GM23338 (cell line): ENCODE results near the gene MEX3B. TPM values are rescaled to one million over a fixed set of nuclear protein-coding genes. Genes with fewer than 3 reads are reported as not detected.

Source experiments
- ATAC-seq: fragments of 200-7000 bp; cut with Tn5 transposase; 3 replicates; pipeline ENCODE4 v1.9.1; 2020
- DNase-seq: peaks from one replicate; pipeline ENCODE4 v3.0.0-alpha.2; 2015; ENCODE audit warnings: low spot score
- H2AFZ ChIP-seq: fragments of 200-600 bp; sonication (generic); 2 replicates; pipeline ENCODE4 v1.8.0; 2016; ENCODE audit warnings: antibody characterized with exemption, mild to moderate bottlenecking, moderate library complexity
- H3F3A ChIP-seq: fragments of 200-600 bp; sonication (generic); replicated peaks from 2 replicates; pipeline ENCODE4 v1.8.0; 2017; ENCODE audit warnings: antibody characterized with exemption, mixed run types, low read depth
- H3K27ac ChIP-seq: fragments of 200-600 bp; sonication (generic); 2 replicates; pipeline ENCODE4 v1.6.1; 2016; ENCODE audit warnings: low read depth
- H3K27me3 ChIP-seq: fragments of 200-600 bp; sonication (generic); 2 replicates; pipeline ENCODE4 v1.8.0; 2016; ENCODE audit warnings: mild to moderate bottlenecking, mixed run types, moderate library complexity; ENCODE audit not compliant: insufficient read depth
- H3K36me3 ChIP-seq: fragments of 200-600 bp; sonication (generic); 2 replicates; pipeline ENCODE4 v1.8.0; 2016; ENCODE audit warnings: mild to moderate bottlenecking; ENCODE audit not compliant: insufficient read depth
- H3K4me1 ChIP-seq: fragments of 200-600 bp; sonication (generic); 2 replicates; pipeline ENCODE4 v1.8.0; 2016; ENCODE audit warnings: mild to moderate bottlenecking, moderate library complexity; ENCODE audit not compliant: insufficient read depth
- H3K4me2 ChIP-seq: fragments of 200-600 bp; sonication (generic); 2 replicates; pipeline ENCODE4 v1.7.1; 2017; ENCODE audit warnings: mixed run types
- H3K4me3 ChIP-seq: fragments of 200-600 bp; sonication (generic); 2 replicates; pipeline ENCODE4 v1.6.1; 2016; ENCODE audit warnings: mixed run types
- H3K79me2 ChIP-seq: fragments of 200-600 bp; sonication (generic); replicated peaks from 2 replicates; pipeline ENCODE4 v1.8.0; 2017; ENCODE audit warnings: mild to moderate bottlenecking; ENCODE audit not compliant: insufficient read depth
- H3K9me2 ChIP-seq: fragments of 200-600 bp; sonication (generic); 2 replicates; pipeline ENCODE4 v1.8.0; 2017; ENCODE audit not compliant: insufficient read depth
- H4K20me1 ChIP-seq: fragments of 200-600 bp; sonication (generic); replicated peaks from 2 replicates; pipeline ENCODE4 v1.8.0; 2017; ENCODE audit warnings: mild to moderate bottlenecking; ENCODE audit not compliant: insufficient read depth
- H3K27ac Mint-ChIP-seq: 2 replicates; pipeline ENCODE4 v1.8.0; 2020; ENCODE audit warnings: inconsistent platforms, mild to moderate bottlenecking, moderate library complexity, mixed read lengths
- H3K27me3 Mint-ChIP-seq: 3 replicates; pipeline ENCODE4 v1.8.0; 2022; ENCODE audit warnings: low read depth, mild to moderate bottlenecking, moderate library complexity, mixed read lengths, inconsistent platforms; ENCODE audit not compliant: insufficient read depth, poor library complexity
- H3K36me3 Mint-ChIP-seq: 3 replicates; pipeline ENCODE4 v1.8.0; 2021; ENCODE audit warnings: low read depth, mild to moderate bottlenecking, inconsistent platforms, moderate library complexity, mixed read lengths
- H3K4me1 Mint-ChIP-seq: 3 replicates; pipeline ENCODE4 v1.8.0; 2020; ENCODE audit warnings: mild to moderate bottlenecking, inconsistent platforms, mixed read lengths
- H3K4me3 Mint-ChIP-seq: 3 replicates; pipeline ENCODE4 v1.8.0; 2021; ENCODE audit warnings: moderate library complexity, mild to moderate bottlenecking, inconsistent platforms, mixed read lengths
- H3K9me3 Mint-ChIP-seq: 3 replicates; pipeline ENCODE4 v1.8.0; 2020; ENCODE audit warnings: moderate library complexity, mild to moderate bottlenecking, inconsistent platforms, mixed read lengths
- CREB1 ChIP-seq: fragments of 250-450 bp; sonication (Bioruptor Pico); IDR thresholded peaks from 2 replicates; pipeline ENCODE4 v1.5.0; 2020; ENCODE audit warnings: low read depth, mild to moderate bottlenecking, moderate library complexity
- CTCF ChIP-seq, 2 experiments: fragments of 200-600 bp in 1 of 2; sonication (generic) in 1 of 2; conservative IDR thresholded peaks; 2 replicates each; pipeline versions ENCODE4 v1.5.1 to v1.6.1; 2016 to 2017; ENCODE audit warnings: antibody characterized with exemption in 2 of 2, low read depth in 2 of 2, mild to moderate bottlenecking in 2 of 2, moderate library complexity in 1 of 2
- EZH2 ChIP-seq: fragments of 200-600 bp; sonication (generic); IDR thresholded peaks from one replicate; pipeline ENCODE4 v1.8.0; 2017; ENCODE audit warnings: antibody characterized with exemption, mild to moderate bottlenecking, low read depth; ENCODE audit not compliant: unreplicated experiment
- NANOG ChIP-seq: IDR thresholded peaks from 2 replicates; pipeline ENCODE4 v1.6.1; 2016; ENCODE audit warnings: antibody characterized with exemption, borderline replicate concordance
- POLR2AphosphoS5 ChIP-seq: IDR thresholded peaks from 2 replicates; pipeline ENCODE4 v1.6.1; 2016; ENCODE audit warnings: antibody characterized with exemption, low read depth
- REST ChIP-seq: IDR thresholded peaks from one replicate; pipeline ENCODE4 v1.6.1; 2018; ENCODE audit warnings: antibody characterized with exemption; ENCODE audit not compliant: unreplicated experiment
- ZNF114 ChIP-seq: fragments of 250-450 bp; sonication (Bioruptor Pico); IDR thresholded peaks from 2 replicates; pipeline ENCODE4 v1.5.0; 2020; ENCODE audit warnings: mild to moderate bottlenecking, moderate library complexity
- polyA plus RNA-seq: library from polyadenylated mRNA; unstranded; fragments of >200 nt; fragmentation: Nextera tagmentation; extraction: Ambion mirVana; gene quantifications from 2 replicates; pipeline ENCODE4 v1.2.1, GENCODE V29; 2016
- total RNA-seq: library from RNA; depleted of rRNA; stranded (reverse); fragments of >200 nt; shearing (Covaris generic); gene quantifications from 2 replicates; pipeline ENCODE4 v1.2.3, GENCODE V29; 2014
- TF ChIP-seq, protein P1 (sequence below): fragments of 250-450 bp; sonication (Bioruptor Pico); IDR thresholded peaks from 2 replicates; pipeline ENCODE4 v1.5.0; 2020; ENCODE audit warnings: mild to moderate bottlenecking, moderate library complexity
- TF ChIP-seq, protein P2 (sequence below): IDR thresholded peaks from 2 replicates; pipeline ENCODE4 v1.6.1; 2016; ENCODE audit warnings: antibody characterized with exemption

MEX3B gene
- total and polyA plus RNA-seq, 2 experiments from 2014 or later = 5.3 to 15.7 TPM

GRCh38 chr15:82020625-82021394 is 25.0 kb downstream of the MEX3B start (continued):
- TF ChIP-seq, protein P1, sequence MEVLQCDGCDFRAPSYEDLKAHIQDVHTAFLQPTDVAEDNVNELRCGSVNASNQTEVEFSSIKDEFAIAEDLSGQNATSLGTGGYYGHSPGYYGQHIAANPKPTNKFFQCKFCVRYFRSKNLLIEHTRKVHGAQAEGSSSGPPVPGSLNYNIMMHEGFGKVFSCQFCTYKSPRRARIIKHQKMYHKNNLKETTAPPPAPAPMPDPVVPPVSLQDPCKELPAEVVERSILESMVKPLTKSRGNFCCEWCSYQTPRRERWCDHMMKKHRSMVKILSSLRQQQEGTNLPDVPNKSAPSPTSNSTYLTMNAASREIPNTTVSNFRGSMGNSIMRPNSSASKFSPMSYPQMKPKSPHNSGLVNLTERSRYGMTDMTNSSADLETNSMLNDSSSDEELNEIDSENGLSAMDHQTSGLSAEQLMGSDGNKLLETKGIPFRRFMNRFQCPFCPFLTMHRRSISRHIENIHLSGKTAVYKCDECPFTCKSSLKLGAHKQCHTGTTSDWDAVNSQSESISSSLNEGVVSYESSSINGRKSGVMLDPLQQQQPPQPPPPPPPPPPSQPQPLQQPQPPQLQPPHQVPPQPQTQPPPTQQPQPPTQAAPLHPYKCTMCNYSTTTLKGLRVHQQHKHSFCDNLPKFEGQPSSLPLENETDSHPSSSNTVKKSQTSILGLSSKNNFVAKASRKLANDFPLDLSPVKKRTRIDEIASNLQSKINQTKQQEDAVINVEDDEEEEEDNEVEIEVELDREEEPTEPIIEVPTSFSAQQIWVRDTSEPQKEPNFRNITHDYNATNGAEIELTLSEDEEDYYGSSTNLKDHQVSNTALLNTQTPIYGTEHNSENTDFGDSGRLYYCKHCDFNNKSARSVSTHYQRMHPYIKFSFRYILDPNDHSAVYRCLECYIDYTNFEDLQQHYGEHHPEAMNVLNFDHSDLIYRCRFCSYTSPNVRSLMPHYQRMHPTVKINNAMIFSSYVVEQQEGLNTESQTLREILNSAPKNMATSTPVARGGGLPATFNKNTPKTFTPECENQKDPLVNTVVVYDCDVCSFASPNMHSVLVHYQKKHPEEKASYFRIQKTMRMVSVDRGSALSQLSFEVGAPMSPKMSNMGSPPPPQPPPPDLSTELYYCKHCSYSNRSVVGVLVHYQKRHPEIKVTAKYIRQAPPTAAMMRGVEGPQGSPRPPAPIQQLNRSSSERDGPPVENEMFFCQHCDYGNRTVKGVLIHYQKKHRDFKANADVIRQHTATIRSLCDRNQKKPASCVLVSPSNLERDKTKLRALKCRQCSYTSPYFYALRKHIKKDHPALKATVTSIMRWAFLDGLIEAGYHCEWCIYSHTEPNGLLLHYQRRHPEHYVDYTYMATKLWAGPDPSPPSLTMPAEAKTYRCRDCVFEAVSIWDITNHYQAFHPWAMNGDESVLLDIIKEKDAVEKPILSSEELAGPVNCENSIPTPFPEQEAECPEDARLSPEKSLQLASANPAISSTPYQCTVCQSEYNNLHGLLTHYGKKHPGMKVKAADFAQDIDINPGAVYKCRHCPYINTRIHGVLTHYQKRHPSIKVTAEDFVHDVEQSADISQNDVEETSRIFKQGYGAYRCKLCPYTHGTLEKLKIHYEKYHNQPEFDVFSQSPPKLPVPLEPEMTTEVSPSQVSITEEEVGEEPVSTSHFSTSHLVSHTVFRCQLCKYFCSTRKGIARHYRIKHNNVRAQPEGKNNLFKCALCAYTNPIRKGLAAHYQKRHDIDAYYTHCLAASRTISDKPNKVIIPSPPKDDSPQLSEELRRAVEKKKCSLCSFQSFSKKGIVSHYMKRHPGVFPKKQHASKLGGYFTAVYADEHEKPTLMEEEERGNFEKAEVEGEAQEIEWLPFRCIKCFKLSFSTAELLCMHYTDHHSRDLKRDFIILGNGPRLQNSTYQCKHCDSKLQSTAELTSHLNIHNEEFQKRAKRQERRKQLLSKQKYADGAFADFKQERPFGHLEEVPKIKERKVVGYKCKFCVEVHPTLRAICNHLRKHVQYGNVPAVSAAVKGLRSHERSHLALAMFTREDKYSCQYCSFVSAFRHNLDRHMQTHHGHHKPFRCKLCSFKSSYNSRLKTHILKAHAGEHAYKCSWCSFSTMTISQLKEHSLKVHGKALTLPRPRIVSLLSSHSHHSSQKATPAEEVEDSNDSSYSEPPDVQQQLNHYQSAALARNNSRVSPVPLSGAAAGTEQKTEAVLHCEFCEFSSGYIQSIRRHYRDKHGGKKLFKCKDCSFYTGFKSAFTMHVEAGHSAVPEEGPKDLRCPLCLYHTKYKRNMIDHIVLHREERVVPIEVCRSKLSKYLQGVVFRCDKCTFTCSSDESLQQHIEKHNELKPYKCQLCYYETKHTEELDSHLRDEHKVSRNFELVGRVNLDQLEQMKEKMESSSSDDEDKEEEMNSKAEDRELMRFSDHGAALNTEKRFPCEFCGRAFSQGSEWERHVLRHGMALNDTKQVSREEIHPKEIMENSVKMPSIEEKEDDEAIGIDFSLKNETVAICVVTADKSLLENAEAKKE (CRISPR knock-in tag) = no peak
- TF ChIP-seq NANOG (no peak), EZH2 (no peak), CREB1 (CRISPR knock-in tag) (no peak), ZNF114 (CRISPR knock-in tag) (no peak)
- TF ChIP-seq, protein P2, sequence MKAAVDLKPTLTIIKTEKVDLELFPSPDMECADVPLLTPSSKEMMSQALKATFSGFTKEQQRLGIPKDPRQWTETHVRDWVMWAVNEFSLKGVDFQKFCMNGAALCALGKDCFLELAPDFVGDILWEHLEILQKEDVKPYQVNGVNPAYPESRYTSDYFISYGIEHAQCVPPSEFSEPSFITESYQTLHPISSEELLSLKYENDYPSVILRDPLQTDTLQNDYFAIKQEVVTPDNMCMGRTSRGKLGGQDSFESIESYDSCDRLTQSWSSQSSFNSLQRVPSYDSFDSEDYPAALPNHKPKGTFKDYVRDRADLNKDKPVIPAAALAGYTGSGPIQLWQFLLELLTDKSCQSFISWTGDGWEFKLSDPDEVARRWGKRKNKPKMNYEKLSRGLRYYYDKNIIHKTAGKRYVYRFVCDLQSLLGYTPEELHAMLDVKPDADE = no peak

- no peak overlapping the region for H3K27ac ChIP-seq
- no peaks in the 10 kb centered on the region for H3K79me2 ChIP-seq
- Mint-ChIP-seq H3K36me3 (no peaks in the 10 kb centered on the region), H3K27me3 (peaks cover 2% of the 10 kb centered on the region), H3K4me1 (peaks cover 6% of the 10 kb centered on the region; the same call in 2 of the 3 replicates), H3K9me3 (no peaks in the 10 kb centered on the region), H3K27ac (no peak overlapping the region), H3K4me3 (no peak overlapping the region)
- DNase-seq (no peak), ATAC-seq (no peak)
- no peak overlapping the region for H3K4me2 ChIP-seq
- no peaks in the 10 kb centered on the region for H4K20me1 ChIP-seq
- no peak overlapping the region for H3K4me3 ChIP-seq
- peaks cover 10% of the 10 kb centered on the region; the same call in 1 of the 2 replicates for H3K9me2 ChIP-seq
- H3K36me3 ChIP-seq = no peaks in the 10 kb centered on the region
- no peaks in the 10 kb centered on the region for H3K4me1 ChIP-seq
- no peaks in the 10 kb centered on the region for H3K27me3 ChIP-seq
- no peak overlapping the region for H2AFZ ChIP-seq
- no peaks in the 10 kb centered on the region for H3F3A ChIP-seq
- no peak for TF ChIP-seq CTCF (conservative IDR thresholded peaks at IDR 0.05; ENCODE audit: low read depth in 2 of 2)
- no peak for TF ChIP-seq POLR2AphosphoS5
- TF ChIP-seq REST = no peak
- no peak for TF ChIP-seq ZNF114 (CRISPR knock-in tag)
- TF ChIP-seq NANOG = no peak
These were observed 27.6 kb downstream of the MEX3B start for GRCh38 chr15:82018201-82018600.
